Breast epithelium (tissue), 3 donors: ENCODE measurements around the gene CTSH.

ENCODE experiments used
- CTCF ChIP-seq, 3 donors: fragments of 450-650 bp; IDR thresholded peaks; one replicate each; pipeline ENCODE4 v1.5.1; 2016 to 2017; ENCODE audit warnings: antibody characterized with exemption in 3 of 3, mild to moderate bottlenecking in 3 of 3, moderate library complexity in 3 of 3
- POLR2A ChIP-seq: fragments of 450-650 bp; IDR thresholded peaks from one replicate; pipeline ENCODE4 v1.6.1; 2016; ENCODE audit warnings: antibody characterized with exemption, mild to moderate bottlenecking, moderate library complexity

- TF ChIP-seq CTCF (IDR thresholded peaks at IDR 0.05) (no peak), POLR2A (no peak)
These were observed 1.2 kb downstream of the CTSH start for GRCh38 chr15:78943692-78944091.
